Pancreas (tissue), 10 donors: ENCODE measurements around the gene CHP2. TPM values are rescaled to one million over a fixed set of nuclear protein-coding genes. Genes with fewer than 3 reads are reported as not detected.
"Not testable (repeated sequence)": the region's sequence is repeated elsewhere in the genome, so short reads cannot be mapped to it uniquely, and the experiment has no call there.

Source experiments
- ATAC-seq, 4 donors: fragments of 200-7000 bp; cut with Tn5 transposase; one replicate each; pipeline versions ENCODE4 v1.8.0 to v1.9.1; 2020; ENCODE audit warnings: mild to moderate bottlenecking in 4 of 4, moderate library complexity in 4 of 4
- DNase-seq, 6 donors: peaks; one replicate each; pipeline ENCODE4 v3.0.0-alpha.2; 2020
- FAIRE-seq: peaks from 2 replicates; lab custom pipeline; 2012; peaks lifted over from hg19 to GRCh38; lab: Jason Lieb, UNC
- H3K27ac ChIP-seq, 4 donors: fragments of 200-600 bp; sonication (generic); 1 replicate in 3 of 4; 2 replicates in 1 of 4; pipeline versions ENCODE4 v1.5.0 to v1.8.0; 2020
- H3K27me3 ChIP-seq, 4 donors: fragments of 200-600 bp; one replicate each; pipeline ENCODE4 v1.8.0; 2021
- H3K36me3 ChIP-seq, 3 donors: fragments of 200-600 bp; sonication (generic) in 1 of 3; one replicate each; pipeline versions ENCODE4 v1.5.0 to v1.8.0; 2020 to 2021
- H3K4me1 ChIP-seq, 3 donors: fragments of 200-600 bp; one replicate each; pipeline ENCODE4 v1.8.0; 2021
- H3K4me3 ChIP-seq, 4 donors: fragments of 200-600 bp; sonication (generic) in 2 of 4; one replicate each; pipeline versions ENCODE4 v1.5.0 to v1.8.0; 2020 to 2021
- H3K9me3 ChIP-seq, 4 donors: fragments of 200-600 bp; one replicate each; pipeline ENCODE4 v1.8.0; 2021
- WGBS, 2 donors: extraction: QIAGEN DNeasy Blood & Tissue Kit; methylation state at CpG; one replicate each; pipeline ENCODE4 v1.1.7; 2013; 5-methylcytosine and 5-hydroxymethylcytosine counted together
- intact Hi-C, 3 donors: fragments of 100-400 bp; cut with DNase I; formaldehyde crosslinking; loops; one replicate each; pipeline versions ENCODE4 v1.11.1 to v1.14.2; 2022
- polyA plus RNA-seq, 2 donors: library from polyadenylated mRNA; stranded (reverse); fragments of 200-250 nt; gene quantifications; one replicate each; pipeline ENCODE4 v1.2.3, GENCODE V29; 2013
- total RNA-seq, 6 donors: library from RNA; stranded (reverse); fragmentation: NEBNext Ultra II Directional in 4 of 6; extraction: Animal tissue kit (Norgen Biotek cat#: 25700) in 4 of 6; gene quantifications; one replicate each; pipeline versions ENCODE4 v1.2.1 to v1.2.4, GENCODE V29; 2021 to 2023
- TF ChIP-seq, protein P1 (sequence below), 4 donors: fragments of 200-600 bp; sonication (generic) in 3 of 4; IDR thresholded peaks; one replicate each; pipeline versions ENCODE4 v1.5.0 to v1.8.0; 2021; ENCODE audit warnings: antibody characterized with exemption in 4 of 4
- donor health status: healthy with polysubstance abuse.
- donor health status: DM: no; HTN: no; CAD: no; lungs with moderate emphysema.
- donor health status: DM: no; HTN: no; CAD: no.
- donor health status: control.
- donor health status: control.
- donor health status: Bipolar disorder and iron deficiency.
- donor health status: DM: yes; HTN: yes; CAD: no.
- donor health status: DM: no; HTN: no; CAD: no.
- donor health status: DM: no; HTN: no; CAD: no.
- donor health status: DM: yes; HTN: yes; CAD: no.

Gene CHP2
- total and polyA plus RNA-seq, 8 donors, result not detected

DNA sequence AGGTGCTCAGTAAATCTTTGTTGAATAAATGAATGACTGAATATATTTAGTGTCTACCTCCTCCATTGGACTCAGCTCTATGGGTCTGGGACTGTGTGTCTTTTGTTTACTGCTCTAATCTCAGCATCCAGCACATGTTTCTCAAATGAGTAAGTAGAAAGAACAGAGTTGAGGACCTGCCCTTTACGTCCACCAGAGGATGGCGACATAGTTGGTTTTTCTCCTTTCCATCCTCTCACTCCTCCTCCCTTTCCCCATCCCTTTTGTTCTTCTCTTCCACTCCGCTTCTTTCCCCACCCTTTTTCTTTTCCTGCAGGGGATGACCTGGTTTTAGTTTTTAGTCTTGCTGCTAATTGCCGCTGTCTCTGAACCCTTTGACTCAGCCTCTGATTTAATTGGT, 12.1 kb upstream of the CHP2 start:
- FAIRE-seq, result no peak
- 34 to 40% methylated on average over 4 of the region's 4 CpGs for WGBS, 2 donors

DNA sequence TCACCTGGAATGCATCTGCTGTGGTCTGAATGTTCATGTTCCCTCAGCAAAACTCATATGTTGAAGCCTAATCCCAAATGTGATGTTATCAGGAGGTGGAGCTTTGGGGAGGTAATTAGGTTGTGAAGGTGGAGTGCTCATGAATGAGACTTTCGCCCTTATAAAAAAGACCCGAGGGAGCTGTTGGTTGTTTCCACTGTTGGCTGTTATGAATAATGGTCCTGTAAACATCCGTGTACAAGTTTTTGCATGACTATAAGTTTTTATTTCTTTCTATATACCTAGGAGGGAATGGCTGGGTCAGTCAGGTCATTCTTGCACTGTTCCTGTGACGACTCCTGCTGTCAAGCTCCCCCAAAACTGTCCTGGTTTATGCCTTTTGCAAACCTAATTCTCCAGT, 9.6 kb upstream of the CHP2 start:
- intact Hi-C loops, result no loop called here
- Histone ChIP-seq H3K36me3 (no peaks in the 10 kb centered on the region), H3K27ac (no peak overlapping the region), H3K9me3 (no peaks in the 10 kb centered on the region), H3K4me1 (no peaks in the 10 kb centered on the region), H3K4me3 (no peak overlapping the region), H3K27me3 (no peaks in the 10 kb centered on the region)
- FAIRE-seq (no peak), ATAC-seq (no peak), DNase-seq (no peak)
- WGBS, 2 donors, result 54 to 67% methylated on average over 4 of the region's 4 CpGs
- TF ChIP-seq, protein P1, sequence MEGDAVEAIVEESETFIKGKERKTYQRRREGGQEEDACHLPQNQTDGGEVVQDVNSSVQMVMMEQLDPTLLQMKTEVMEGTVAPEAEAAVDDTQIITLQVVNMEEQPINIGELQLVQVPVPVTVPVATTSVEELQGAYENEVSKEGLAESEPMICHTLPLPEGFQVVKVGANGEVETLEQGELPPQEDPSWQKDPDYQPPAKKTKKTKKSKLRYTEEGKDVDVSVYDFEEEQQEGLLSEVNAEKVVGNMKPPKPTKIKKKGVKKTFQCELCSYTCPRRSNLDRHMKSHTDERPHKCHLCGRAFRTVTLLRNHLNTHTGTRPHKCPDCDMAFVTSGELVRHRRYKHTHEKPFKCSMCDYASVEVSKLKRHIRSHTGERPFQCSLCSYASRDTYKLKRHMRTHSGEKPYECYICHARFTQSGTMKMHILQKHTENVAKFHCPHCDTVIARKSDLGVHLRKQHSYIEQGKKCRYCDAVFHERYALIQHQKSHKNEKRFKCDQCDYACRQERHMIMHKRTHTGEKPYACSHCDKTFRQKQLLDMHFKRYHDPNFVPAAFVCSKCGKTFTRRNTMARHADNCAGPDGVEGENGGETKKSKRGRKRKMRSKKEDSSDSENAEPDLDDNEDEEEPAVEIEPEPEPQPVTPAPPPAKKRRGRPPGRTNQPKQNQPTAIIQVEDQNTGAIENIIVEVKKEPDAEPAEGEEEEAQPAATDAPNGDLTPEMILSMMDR (IDR thresholded peaks at IDR 0.05), result no peak

More for the DNA sequence above, 12.1 kb upstream of the CHP2 start:
- intact Hi-C loops, result no loop called here
- DNase-seq (no peak), ATAC-seq (no peak)
- H3K36me3 ChIP-seq, result no peaks in the 10 kb centered on the region
- no peaks in the 10 kb centered on the region for H3K27me3 ChIP-seq
- H3K4me1 ChIP-seq, result no peaks in the 10 kb centered on the region
- TF ChIP-seq, protein P1 (IDR thresholded peaks at IDR 0.05), result no peak
- no peak overlapping the region for H3K4me3 ChIP-seq
- H3K27ac ChIP-seq, result no peak overlapping the region
- no peaks in the 10 kb centered on the region for H3K9me3 ChIP-seq

DNA sequence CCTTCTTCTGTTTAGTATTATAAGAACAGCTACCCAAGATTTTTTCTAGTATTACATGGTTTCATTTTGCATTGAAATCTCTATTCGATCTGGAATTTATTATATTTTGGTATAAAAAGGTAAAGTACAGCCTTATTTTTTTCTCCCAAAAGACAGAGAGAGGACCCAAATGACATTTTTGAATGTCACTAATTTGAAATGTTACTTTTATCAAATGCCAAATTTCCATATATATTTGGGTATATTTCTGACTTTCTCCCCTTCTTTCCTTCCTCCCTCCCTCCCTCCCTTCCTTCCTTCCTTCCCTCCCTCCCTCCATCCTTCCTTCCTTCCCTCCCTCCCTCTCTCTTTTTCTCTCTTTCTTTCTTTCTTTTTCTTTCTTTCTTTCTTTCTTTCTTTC, 6.2 kb upstream of the CHP2 start:
- no peaks in the 10 kb centered on the region for H3K9me3 ChIP-seq
- intact Hi-C loops, result no loop called here
- ATAC-seq, result no peak
- H3K27me3 ChIP-seq, result no peaks in the 10 kb centered on the region
- WGBS, 2 donors, result 20 to 35% methylated on average over 1 of the region's 1 CpG
- no peaks in the 10 kb centered on the region for H3K36me3 ChIP-seq
- TF ChIP-seq, protein P1 (IDR thresholded peaks at IDR 0.05), result no peak
- no peaks in the 10 kb centered on the region for H3K4me1 ChIP-seq
- FAIRE-seq, result no peak
- H3K27ac ChIP-seq, result no peak overlapping the region
- no peak overlapping the region for H3K4me3 ChIP-seq
- DNase-seq, result no peak

DNA sequence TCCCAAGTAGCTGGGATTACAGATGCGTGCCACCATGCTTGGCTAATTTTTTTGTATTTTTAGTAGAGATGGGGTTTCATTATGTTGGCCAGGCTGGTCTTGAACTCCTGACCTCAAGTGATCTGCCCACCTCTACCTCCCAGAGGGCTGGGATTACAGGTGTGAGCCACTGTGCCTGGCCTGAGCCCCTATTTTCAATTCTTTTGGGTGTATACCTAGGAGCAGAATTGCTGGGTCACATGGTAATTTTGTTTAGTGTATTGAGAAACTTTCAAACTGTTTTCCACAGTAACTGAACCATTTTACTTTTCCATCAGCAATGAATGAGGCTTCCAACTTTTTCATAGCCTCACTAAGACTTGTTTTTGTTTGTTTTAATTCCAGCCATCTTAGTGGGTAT, 3.8 kb upstream of the CHP2 start:
- ATAC-seq, intact Hi-C loops: not testable (repeated sequence)
- WGBS, 2 donors, result 72 to 100% methylated on average over 1 of the region's 1 CpG

DNA sequence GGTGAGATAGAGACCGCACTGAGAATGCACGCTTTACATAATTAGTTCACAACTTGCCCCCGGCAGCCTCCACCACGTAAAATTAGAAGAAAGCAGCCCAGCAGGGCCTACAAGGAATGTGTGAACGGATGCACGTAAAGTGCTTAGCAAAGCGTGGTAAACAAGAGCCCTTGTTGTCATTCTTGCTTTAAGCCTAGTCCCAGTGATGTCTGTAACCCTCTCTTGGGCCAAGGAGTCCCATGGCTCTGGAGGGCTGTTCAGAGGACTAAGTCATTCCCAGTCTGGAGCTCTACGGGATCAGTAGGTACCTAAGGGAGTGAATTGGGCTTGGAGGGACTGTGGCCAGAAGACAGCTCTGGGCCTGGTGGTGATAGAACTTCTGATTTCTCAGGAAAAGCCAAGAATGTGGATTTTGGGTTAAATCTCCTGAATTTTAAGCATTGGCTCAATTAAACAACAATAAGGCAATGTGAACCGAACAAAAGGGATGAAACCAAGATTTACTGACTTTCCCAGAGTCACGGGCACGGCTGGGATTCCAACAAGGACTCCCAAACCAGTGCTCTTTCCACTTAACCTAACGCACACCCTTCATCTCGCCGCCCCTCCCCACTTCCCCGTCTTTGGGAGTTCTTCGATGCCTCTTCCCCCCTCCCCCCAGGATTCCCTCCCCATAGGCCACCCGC, 775 bp upstream of the CHP2 start:
- WGBS, 2 donors, result 45 to 46% methylated on average over 17 of the region's 17 CpGs
- TF ChIP-seq, protein P1 (IDR thresholded peaks at IDR 0.05), result no peak
- Histone ChIP-seq H3K27me3 (peaks cover 0 to 10% (median 5%) of the 10 kb centered on the region in 4 donors), H3K9me3 (no peaks in the 10 kb centered on the region), H3K36me3 (no peaks in the 10 kb centered on the region), H3K27ac (no peak overlapping the region), H3K4me1 (peaks cover 0 to 8% (median 0%) of the 10 kb centered on the region in 3 donors), H3K4me3 (no peak overlapping the region)
- ATAC-seq, result no peak
- intact Hi-C loops, result no loop called here
- FAIRE-seq, result no peak
- no peak for DNase-seq

More for the DNA sequence above, 3.8 kb upstream of the CHP2 start:
- not testable (repeated sequence) for FAIRE-seq, H3K4me3 ChIP-seq, H3K9me3 ChIP-seq, H3K4me1 ChIP-seq, H3K36me3 ChIP-seq, DNase-seq, H3K27me3 ChIP-seq, H3K27ac ChIP-seq
